BJ (cell line): ENCODE data around the gene CRKL. TPM values are rescaled to one million over a fixed set of nuclear protein-coding genes. Genes with fewer than 3 reads are reported as not detected.

Experiments
- CTCF ChIA-PET: fragments of 350-600 bp; formaldehyde crosslinking; extraction: SDS; loops from one replicate; lab custom pipeline; 2021; ENCODE audit warnings: antibody characterized with exemption, inconsistent platforms; lab: Yijun Ruan, JAX
- POLR2A ChIA-PET: fragments of 300-600 bp; sonication (Branson Sonifier 250); formaldehyde crosslinking; extraction: SDS; loops from one replicate; lab custom pipeline; 2021; ENCODE audit warnings: antibody characterized with exemption; lab: Charles Lee
- DNase-seq: peaks from one replicate; pipeline ENCODE4 v3.0.0-alpha.2; 2011; ENCODE audit warnings: low read depth
- H3K27me3 ChIP-seq: 2 replicates; pipeline ENCODE4 v1.6.0; 2011; ENCODE audit warnings: low read length; ENCODE audit not compliant: control insufficient read depth, insufficient read depth
- H3K36me3 ChIP-seq: 2 replicates; pipeline ENCODE4 v1.5.1; 2011; ENCODE audit warnings: low read length; ENCODE audit not compliant: control insufficient read depth, insufficient read depth
- H3K4me3 ChIP-seq: 2 replicates; pipeline ENCODE4 v1.5.1; 2011; ENCODE audit warnings: low read depth, mild to moderate bottlenecking, control low read depth, low read length
- polyA plus RNA-seq: library from polyadenylated mRNA; depleted of rRNA; stranded (reverse); fragments of >200 nt; gene quantifications from 2 replicates; pipeline ENCODE4 v1.2.3, GENCODE V29; 2011
- TF ChIP-seq, protein P1 (sequence below): IDR thresholded peaks from 2 replicates; pipeline ENCODE4 v1.5.1; 2011; ENCODE audit warnings: low read depth, mild to moderate bottlenecking, control low read depth, inconsistent platforms, low read length, moderate library complexity; ENCODE audit not compliant: insufficient read depth

The CRKL gene
- polyA plus RNA-seq, 1 experiment = 14.7 TPM

- DNase-seq = no peak
- POLR2A ChIA-PET = no interaction called here
- TF ChIP-seq, protein P1, sequence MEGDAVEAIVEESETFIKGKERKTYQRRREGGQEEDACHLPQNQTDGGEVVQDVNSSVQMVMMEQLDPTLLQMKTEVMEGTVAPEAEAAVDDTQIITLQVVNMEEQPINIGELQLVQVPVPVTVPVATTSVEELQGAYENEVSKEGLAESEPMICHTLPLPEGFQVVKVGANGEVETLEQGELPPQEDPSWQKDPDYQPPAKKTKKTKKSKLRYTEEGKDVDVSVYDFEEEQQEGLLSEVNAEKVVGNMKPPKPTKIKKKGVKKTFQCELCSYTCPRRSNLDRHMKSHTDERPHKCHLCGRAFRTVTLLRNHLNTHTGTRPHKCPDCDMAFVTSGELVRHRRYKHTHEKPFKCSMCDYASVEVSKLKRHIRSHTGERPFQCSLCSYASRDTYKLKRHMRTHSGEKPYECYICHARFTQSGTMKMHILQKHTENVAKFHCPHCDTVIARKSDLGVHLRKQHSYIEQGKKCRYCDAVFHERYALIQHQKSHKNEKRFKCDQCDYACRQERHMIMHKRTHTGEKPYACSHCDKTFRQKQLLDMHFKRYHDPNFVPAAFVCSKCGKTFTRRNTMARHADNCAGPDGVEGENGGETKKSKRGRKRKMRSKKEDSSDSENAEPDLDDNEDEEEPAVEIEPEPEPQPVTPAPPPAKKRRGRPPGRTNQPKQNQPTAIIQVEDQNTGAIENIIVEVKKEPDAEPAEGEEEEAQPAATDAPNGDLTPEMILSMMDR = no peak
- no peak overlapping the region for H3K4me3 ChIP-seq
- no peaks in the 10 kb centered on the region for H3K36me3 ChIP-seq
- CTCF ChIA-PET = interaction anchor here (1.2 to 2.9 kb wide), 5 partner anchors 21 to 141 kb away, joined by 4 to 12 read pairs (median 4); partner anchors contain the start of gene LZTR1
- peaks cover 3% of the 10 kb centered on the region for H3K27me3 ChIP-seq
These were observed 43.4 kb downstream of the CRKL start for GRCh38 chr22:20960609-20961008.

DNA sequence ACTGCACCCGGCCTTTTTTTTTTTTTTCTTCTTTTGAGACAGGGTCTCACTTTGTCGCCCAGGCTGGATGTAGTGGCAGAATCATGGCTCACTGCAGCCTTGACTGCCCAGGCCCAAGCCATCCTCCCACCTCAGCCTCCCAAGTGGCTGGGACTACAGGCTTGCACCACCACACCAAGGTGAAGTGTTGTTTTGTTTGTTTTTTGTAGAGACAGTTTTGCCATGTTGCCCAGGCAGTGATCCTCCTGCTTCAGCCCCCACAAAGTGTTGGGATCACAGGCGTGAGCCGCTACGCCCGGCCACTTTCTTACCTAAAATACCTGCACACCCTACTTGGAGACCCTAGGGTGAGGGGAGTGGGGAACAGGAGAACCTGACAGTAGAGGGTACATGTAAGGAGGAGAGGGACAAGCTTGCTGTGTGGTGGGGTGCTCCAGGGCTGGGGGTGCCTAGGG is 45.3 kb downstream of the CRKL start:
- Histone ChIP-seq H3K36me3 (no peaks in the 10 kb centered on the region), H3K4me3 (no peak overlapping the region), H3K27me3 (peaks cover 7% of the 10 kb centered on the region)
- ChIA-PET CTCF (interaction anchor here (0.6 to 2.2 kb wide), 4 partner anchors 12 to 1020 kb away, joined by 3 to 8 read pairs (median 4); no protein-coding TSS in a partner anchor), POLR2A (no interaction called here)
- TF ChIP-seq, protein P1 = no peak
- DNase-seq = no peak

DNA sequence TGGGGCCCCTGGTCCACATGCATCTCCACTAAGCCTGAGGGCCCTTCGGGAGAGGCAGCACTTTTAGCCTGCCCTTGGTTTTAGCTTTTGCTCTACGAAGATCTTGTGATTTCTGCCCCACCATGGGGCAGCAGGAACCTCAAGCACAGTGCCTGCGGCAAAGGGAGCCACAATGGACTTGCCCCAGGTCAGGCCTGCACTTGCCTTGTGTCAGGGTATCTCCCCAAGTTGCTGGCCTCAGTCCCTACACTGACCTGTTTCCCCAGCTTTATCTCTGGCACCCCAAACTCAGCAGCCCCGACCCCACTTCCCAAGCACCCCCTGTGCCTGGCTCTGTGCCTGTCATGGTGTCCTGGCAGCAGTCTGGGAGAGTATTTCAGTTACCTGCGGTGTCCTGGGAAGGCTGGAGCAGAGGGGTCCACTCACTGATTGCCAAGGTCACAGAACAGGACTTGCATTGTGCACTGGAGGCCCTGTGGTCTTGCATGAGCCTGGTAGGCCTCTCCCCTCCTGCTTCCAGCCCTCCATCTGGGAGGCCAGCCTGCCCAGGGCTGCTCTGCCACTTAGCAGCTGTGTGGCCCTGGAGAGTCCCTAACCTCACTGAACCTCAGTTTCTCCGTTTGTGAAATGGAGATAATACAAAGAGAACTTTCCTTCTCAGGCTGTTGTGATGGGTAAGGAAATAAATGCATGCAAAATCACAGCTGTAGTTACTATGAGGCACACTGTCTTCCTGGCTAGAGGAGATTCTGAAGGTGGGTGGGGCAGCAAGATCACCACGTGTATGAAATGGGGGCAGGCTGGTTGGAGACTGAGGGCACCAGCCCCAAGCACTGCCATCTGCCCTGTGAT is 46.2 kb downstream of the CRKL start:
- CTCF ChIA-PET = interaction anchor here (0.8 to 2.2 kb wide), 5 partner anchors 9 to 139 kb away, joined by 3 to 8 read pairs (median 4); no protein-coding TSS in a partner anchor
- DNase-seq = no peak

DNA sequence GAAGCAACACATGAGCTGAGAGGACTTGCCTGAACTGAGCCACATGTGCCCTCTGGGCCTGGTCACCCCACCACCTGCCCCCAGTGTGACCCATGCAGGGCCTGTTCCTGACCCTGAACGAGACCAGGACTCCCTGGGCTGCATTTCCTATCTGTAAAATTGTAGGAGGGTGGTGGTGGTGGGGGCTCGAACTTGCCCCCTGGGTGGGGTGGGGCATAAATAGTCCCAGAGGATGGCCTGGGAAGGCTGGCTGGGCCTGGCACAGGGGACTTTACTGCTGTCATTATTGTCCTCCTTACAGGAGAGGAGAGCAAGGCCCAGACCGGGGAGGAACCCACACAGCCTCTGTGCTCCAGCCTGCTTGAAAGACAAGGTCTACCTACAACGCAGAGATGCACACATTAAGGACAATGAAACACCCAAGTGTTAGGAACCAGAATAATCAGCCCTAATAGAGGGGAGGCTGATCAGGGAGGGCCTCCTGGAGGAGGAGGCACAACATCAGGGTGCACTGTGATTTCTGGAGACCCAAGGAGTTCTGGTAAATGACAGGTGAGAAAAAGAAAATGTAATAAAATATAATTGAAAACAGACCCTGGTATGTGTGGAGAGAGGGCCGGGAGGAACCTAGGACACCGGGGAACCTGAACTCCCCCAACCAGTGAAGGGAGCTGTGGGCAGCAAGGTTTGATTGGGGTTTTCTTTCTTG is 47.0 kb downstream of the CRKL start:
- Histone ChIP-seq H3K27me3 (peaks cover 7% of the 10 kb centered on the region), H3K4me3 (peak overlapping the region; percentile 27; the same call in 1 of the 2 replicates), H3K36me3 (no peaks in the 10 kb centered on the region)
- no peak for DNase-seq
- ChIA-PET POLR2A (no interaction called here), CTCF (interaction anchor here (0.8 to 1.5 kb wide), 3 partner anchors 8 to 138 kb away, joined by 3 to 5 read pairs (median 3); no protein-coding TSS in a partner anchor)
- TF ChIP-seq, protein P1 = no peak

More for the DNA sequence above, 46.2 kb downstream of the CRKL start:
- no peak overlapping the region for H3K4me3 ChIP-seq
- peaks cover 7% of the 10 kb centered on the region for H3K27me3 ChIP-seq
- POLR2A ChIA-PET = no interaction called here
- H3K36me3 ChIP-seq = no peaks in the 10 kb centered on the region
- TF ChIP-seq, protein P1 = no peak

DNA sequence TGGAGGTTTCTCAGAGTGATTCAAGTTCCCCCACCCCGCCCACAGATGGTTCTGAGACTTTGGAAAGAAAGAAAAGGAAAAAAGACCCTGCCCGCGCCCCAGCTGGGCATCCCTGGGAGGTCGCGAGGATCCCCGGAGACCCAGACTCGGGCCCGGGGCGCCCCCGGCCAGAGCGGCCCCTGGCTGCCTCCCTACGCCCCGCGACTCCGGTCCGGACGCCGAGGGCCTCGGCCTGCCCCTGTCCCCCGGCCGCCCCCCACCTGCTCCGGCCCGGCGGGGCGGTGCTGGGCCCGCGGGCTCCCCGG is 47.5 kb downstream of the CRKL start:
- DNase-seq = no peak
- CTCF ChIA-PET = interaction anchor here (0.8 to 1.5 kb wide), 3 partner anchors 7 to 137 kb away, joined by 3 to 5 read pairs (median 3); no protein-coding TSS in a partner anchor

More for the DNA sequence above, 47.5 kb downstream of the CRKL start:
- peak overlapping the region; percentile 27 for H3K4me3 ChIP-seq
- POLR2A ChIA-PET = no interaction called here
- H3K27me3 ChIP-seq = peaks cover 7% of the 10 kb centered on the region
- TF ChIP-seq, protein P1 = no peak
- H3K36me3 ChIP-seq = no peaks in the 10 kb centered on the region
